ENCODE data around the gene COG8. TPM values are rescaled to one million over a fixed set of nuclear protein-coding genes. Genes with fewer than 3 reads are reported as not detected.

The COG8 gene
- polyA plus RNA-seq, 1 donor (not counting 4 experiments of a cell fraction or from before 2014, with no cell fraction given) = 16.0 TPM

DNA sequence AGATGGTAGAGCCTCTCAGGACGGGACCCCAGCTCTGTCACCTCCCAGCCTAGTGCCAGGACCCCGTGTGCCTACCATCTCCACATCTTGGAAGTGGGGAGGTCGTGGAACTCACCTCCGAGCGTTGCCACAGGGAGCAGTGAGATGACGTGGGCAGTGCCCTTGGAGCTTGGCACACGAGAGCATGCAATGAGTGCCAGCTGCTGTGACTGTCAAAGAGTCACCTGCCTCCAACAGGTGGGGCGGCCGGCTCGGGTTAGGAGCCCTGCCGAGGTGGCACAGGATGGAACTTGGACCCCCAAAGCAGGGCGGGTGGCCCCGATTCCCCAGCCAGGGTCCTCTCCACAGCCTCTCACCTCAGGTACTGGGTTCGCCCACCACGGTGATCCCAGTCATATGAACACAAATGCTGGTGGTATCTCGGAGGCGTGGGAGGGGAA lies 22.7 kb downstream of the COG8 start:
- TF ChIP-seq, protein P1, sequence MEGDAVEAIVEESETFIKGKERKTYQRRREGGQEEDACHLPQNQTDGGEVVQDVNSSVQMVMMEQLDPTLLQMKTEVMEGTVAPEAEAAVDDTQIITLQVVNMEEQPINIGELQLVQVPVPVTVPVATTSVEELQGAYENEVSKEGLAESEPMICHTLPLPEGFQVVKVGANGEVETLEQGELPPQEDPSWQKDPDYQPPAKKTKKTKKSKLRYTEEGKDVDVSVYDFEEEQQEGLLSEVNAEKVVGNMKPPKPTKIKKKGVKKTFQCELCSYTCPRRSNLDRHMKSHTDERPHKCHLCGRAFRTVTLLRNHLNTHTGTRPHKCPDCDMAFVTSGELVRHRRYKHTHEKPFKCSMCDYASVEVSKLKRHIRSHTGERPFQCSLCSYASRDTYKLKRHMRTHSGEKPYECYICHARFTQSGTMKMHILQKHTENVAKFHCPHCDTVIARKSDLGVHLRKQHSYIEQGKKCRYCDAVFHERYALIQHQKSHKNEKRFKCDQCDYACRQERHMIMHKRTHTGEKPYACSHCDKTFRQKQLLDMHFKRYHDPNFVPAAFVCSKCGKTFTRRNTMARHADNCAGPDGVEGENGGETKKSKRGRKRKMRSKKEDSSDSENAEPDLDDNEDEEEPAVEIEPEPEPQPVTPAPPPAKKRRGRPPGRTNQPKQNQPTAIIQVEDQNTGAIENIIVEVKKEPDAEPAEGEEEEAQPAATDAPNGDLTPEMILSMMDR (optimal IDR thresholded peaks at IDR 0.05 in 1 of 3, IDR thresholded peaks at IDR 0.05 in 1 of 3, conservative IDR thresholded peaks at IDR 0.05 in 1 of 3; ENCODE audit: extremely low read depth in 1 of 3, insufficient read depth in 2 of 3, low read length in 3 of 3) = no peak
- no peak for TF ChIP-seq EZH2 (IDR thresholded peaks at IDR 0.05; ENCODE audit: low read length)

DNA sequence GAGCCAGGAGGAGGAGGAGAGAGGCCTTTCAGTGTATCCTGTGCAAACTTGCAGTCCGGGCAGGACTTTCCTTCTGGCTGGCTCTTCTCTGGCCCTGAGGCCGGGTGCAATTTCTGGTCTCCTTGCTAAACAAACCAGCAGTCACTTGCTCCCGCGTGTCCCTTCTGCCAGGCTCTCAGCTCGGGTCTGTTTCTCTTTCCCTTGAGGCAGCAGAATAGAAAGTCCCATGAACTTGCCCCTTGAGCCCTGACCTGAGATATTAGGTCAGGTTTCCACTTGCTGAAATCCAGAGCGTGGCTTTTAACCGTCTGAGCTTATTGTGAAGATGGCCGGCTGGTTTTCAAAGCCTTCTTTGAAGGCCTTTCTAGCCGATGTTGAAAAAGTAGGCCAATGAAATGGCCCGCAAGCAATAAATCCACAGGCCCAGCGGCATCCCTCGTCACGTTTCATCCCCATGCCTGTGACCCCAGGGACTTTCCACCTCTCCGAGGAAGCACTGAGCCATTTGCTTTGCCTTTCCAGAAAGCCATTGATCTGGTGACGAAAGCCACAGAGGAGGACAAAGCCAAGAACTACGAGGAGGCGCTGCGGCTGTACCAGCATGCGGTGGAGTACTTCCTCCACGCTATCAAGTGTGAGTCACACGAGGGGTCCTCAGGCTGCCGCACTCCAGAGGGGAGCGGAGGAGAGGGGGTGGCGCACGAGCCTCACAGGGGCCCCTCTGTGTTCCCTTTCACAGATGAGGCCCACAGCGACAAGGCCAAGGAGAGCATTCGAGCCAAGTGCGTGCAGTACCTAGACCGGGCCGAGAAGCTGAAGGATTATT lies 23.7 kb downstream of the COG8 start:
- Histone ChIP-seq H3K4me3 (ENCODE audit: control insufficient read depth in 2 of 3, extremely low read depth in 1 of 3, insufficient read depth in 2 of 3, low read depth in 1 of 3, low read length in 3 of 3) (no peak overlapping the region), H3K36me3 (ENCODE audit: control insufficient read depth in 2 of 2, extremely low read depth in 1 of 2, insufficient read depth in 2 of 2, low read length in 2 of 2) (peaks cover 34 to 40% of the 10 kb centered on the region in 2 experiments), H3K9ac (ENCODE audit: control insufficient read depth, extremely low read depth, insufficient read depth, low read length) (no peak overlapping the region), H3K9me1 (ENCODE audit: control insufficient read depth, extremely low read depth, insufficient read depth, low read length) (peaks cover 3% of the 10 kb centered on the region), H2AFZ (ENCODE audit: control insufficient read depth, low read length) (no peak overlapping the region), H3K79me2 (ENCODE audit: control insufficient read depth, insufficient read depth, low read length) (peaks cover 57% of the 10 kb centered on the region), H3K27me3 (ENCODE audit: control insufficient read depth, extremely low read depth, insufficient read depth, low read length) (no peaks in the 10 kb centered on the region), H3K9me3 (ENCODE audit: control insufficient read depth, low read depth, low read length) (no peaks in the 10 kb centered on the region), H4K20me1 (ENCODE audit: control insufficient read depth, extremely low read depth, insufficient read depth, low read length) (peaks cover 6% of the 10 kb centered on the region), H3K27ac (ENCODE audit: control insufficient read depth, insufficient read depth, low read length) (no peak overlapping the region), H3K4me2 (ENCODE audit: control insufficient read depth, extremely low read depth, insufficient read depth, low read depth, low read length) (no peak overlapping the region), H3K4me1 (ENCODE audit: control insufficient read depth, extremely low read depth, insufficient read depth, low read length) (peaks cover 6% of the 10 kb centered on the region)
- TF ChIP-seq, protein P1 (optimal IDR thresholded peaks at IDR 0.05 in 1 of 3, IDR thresholded peaks at IDR 0.05 in 1 of 3, conservative IDR thresholded peaks at IDR 0.05 in 1 of 3; ENCODE audit: extremely low read depth in 1 of 3, insufficient read depth in 2 of 3, low read length in 3 of 3) = no peak
- no peak for TF ChIP-seq EZH2 (IDR thresholded peaks at IDR 0.05; ENCODE audit: low read length)
- FAIRE-seq (no peak), DNase-seq (ENCODE audit: low read depth, low spot score) (no peak)
- dilution Hi-C loops (cut with MboI; ENCODE audit: extremely low pct_ligation_motif_present, low sequenced_read_pairs) = no loop called here

More for the DNA sequence above, 22.7 kb downstream of the COG8 start:
- Histone ChIP-seq H3K36me3 (ENCODE audit: control insufficient read depth in 2 of 2, extremely low read depth in 1 of 2, insufficient read depth in 2 of 2, low read length in 2 of 2) (peaks cover 43 to 47% of the 10 kb centered on the region in 2 experiments), H3K79me2 (ENCODE audit: control insufficient read depth, insufficient read depth, low read length) (peaks cover 60% of the 10 kb centered on the region), H3K4me1 (ENCODE audit: control insufficient read depth, extremely low read depth, insufficient read depth, low read length) (peaks cover 5% of the 10 kb centered on the region), H3K4me3 (ENCODE audit: control insufficient read depth in 2 of 3, extremely low read depth in 1 of 3, insufficient read depth in 2 of 3, low read depth in 1 of 3, low read length in 3 of 3) (no peak overlapping the region), H3K4me2 (ENCODE audit: control insufficient read depth, extremely low read depth, insufficient read depth, low read depth, low read length) (no peak overlapping the region), H2AFZ (ENCODE audit: control insufficient read depth, low read length) (no peak overlapping the region), H3K27ac (ENCODE audit: control insufficient read depth, insufficient read depth, low read length) (no peak overlapping the region), H4K20me1 (ENCODE audit: control insufficient read depth, extremely low read depth, insufficient read depth, low read length) (peaks cover 9% of the 10 kb centered on the region), H3K9me3 (ENCODE audit: control insufficient read depth, low read depth, low read length) (no peaks in the 10 kb centered on the region), H3K27me3 (ENCODE audit: control insufficient read depth, extremely low read depth, insufficient read depth, low read length) (no peaks in the 10 kb centered on the region), H3K9ac (ENCODE audit: control insufficient read depth, extremely low read depth, insufficient read depth, low read length) (no peak overlapping the region), H3K9me1 (ENCODE audit: control insufficient read depth, extremely low read depth, insufficient read depth, low read length) (peaks cover 3% of the 10 kb centered on the region)
- FAIRE-seq (no peak), DNase-seq (ENCODE audit: low read depth, low spot score) (no peak)
- dilution Hi-C loops (cut with MboI; ENCODE audit: extremely low pct_ligation_motif_present, low sequenced_read_pairs) = no loop called here
